Left lung (tissue), 10 donors: Measurements from ENCODE around the gene DDA1. TPM values are rescaled to one million over a fixed set of nuclear protein-coding genes. Genes with fewer than 3 reads are reported as not detected.

ENCODE experiments used
- ATAC-seq: fragments of 200-7000 bp; cut with Tn5 transposase; one replicate; pipeline ENCODE4 v1.9.1; 2020; ENCODE audit warnings: moderate library complexity
- DNase-seq, 4 donors: peaks; one replicate each; pipeline ENCODE4 v3.0.0-alpha.2; 2013 to 2020
- H3K27ac ChIP-seq, 2 donors: fragments of 200-600 bp; sonication (generic) in 1 of 2; one replicate each; pipeline versions ENCODE4 v1.5.0 to v1.8.0; 2020 to 2021
- H3K27me3 ChIP-seq, 2 donors: fragments of 200-600 bp; sonication (generic) in 1 of 2; one replicate each; pipeline versions ENCODE4 v1.5.0 to v1.8.0; 2020 to 2021
- H3K36me3 ChIP-seq, 2 donors: fragments of 200-600 bp; sonication (generic) in 1 of 2; one replicate each; pipeline versions ENCODE4 v1.5.0 to v1.8.0; 2020 to 2021
- H3K4me1 ChIP-seq, 2 donors: fragments of 200-600 bp; one replicate each; pipeline ENCODE4 v1.8.0; 2021
- H3K4me3 ChIP-seq, 2 donors: fragments of 200-600 bp; sonication (generic) in 1 of 2; one replicate each; pipeline versions ENCODE4 v1.5.0 to v1.8.0; 2020 to 2021; ENCODE audit warnings: mild to moderate bottlenecking in 1 of 2
- H3K9me3 ChIP-seq, 2 donors: fragments of 200-600 bp; sonication (generic) in 1 of 2; one replicate each; pipeline versions ENCODE4 v1.5.0 to v1.8.0; 2020 to 2021
- CTCF ChIP-seq, 2 donors: fragments of 200-600 bp; sonication (generic) in 1 of 2; IDR thresholded peaks; one replicate each; pipeline versions ENCODE4 v1.5.0 to v1.8.0; 2021; ENCODE audit warnings: antibody characterized with exemption in 2 of 2
- intact Hi-C, 2 donors: fragments of 100-400 bp; cut with DNase I; formaldehyde crosslinking; loops; one replicate each; pipeline versions ENCODE4 v1.11.2 to v1.14.2; 2022
- polyA plus RNA-seq, 6 donors: library from polyadenylated mRNA; unstranded; fragments of 120-200 nt; gene quantifications; one replicate each; pipeline ENCODE4 v1.2.1, GENCODE V29; 2013; ENCODE audit not compliant: insufficient read length in 6 of 6
- total RNA-seq, 2 donors: library from RNA; stranded (reverse); fragmentation: NEBNext Ultra II Directional; extraction: Animal tissue kit (Norgen Biotek cat#: 25700); gene quantifications; one replicate each; pipeline ENCODE4 v1.2.1, GENCODE V29; 2021
- donor health status: DM: no; HTN: yes; CAD: no.
- donor health status: DM: no; HTN: no; CAD: no.

Gene DDA1
- total and polyA plus RNA-seq, 8 donors = 24.7 to 44.1 (median 33.0) TPM

- H3K27ac ChIP-seq = no peak within 1 kb of the TSS
- ATAC-seq (peak; percentile 42), DNase-seq (peak in 1 of 4 donors; percentile 86)
- peaks cover 0 to 27% of the 10 kb centered on the region in 2 donors for H3K36me3 ChIP-seq
- H3K27me3 ChIP-seq = peaks cover 0 to 25% of the 10 kb centered on the region in 2 donors
- intact Hi-C loops = loop anchor here in 1 of 2 donors (5.0 to 10.0 kb wide), 2 partner anchors 77 to 214 kb away; no protein-coding TSS in a partner anchor
- no peaks in the 10 kb centered on the region for H3K9me3 ChIP-seq
- no peak for TF ChIP-seq CTCF (IDR thresholded peaks at IDR 0.05)
- H3K4me1 ChIP-seq = peaks cover 11 to 24% of the 10 kb centered on the region in 2 donors
- peak within 1 kb of the TSS; percentile 25 to 51 for H3K4me3 ChIP-seq
Observed at GRCh38 chr19:17281391-17282304, 27.7 kb upstream of the DDA1 start, which contains the start of gene ANKLE1. TSS of gene ANKLE1 (plus strand) at chr19:17281901. CDS start at chr19:17281921, 20 bp downstream.

GRCh38 chr19:17282488-17283125 lies 26.8 kb upstream of the DDA1 start:
- no peaks in the 10 kb centered on the region for H3K9me3 ChIP-seq
- intact Hi-C loops = loop anchor here in 1 of 2 donors (5.0 to 10.0 kb wide), 2 partner anchors 78 to 215 kb away; no protein-coding TSS in a partner anchor
- H3K4me1 ChIP-seq = peaks cover 11 to 24% of the 10 kb centered on the region in 2 donors
- peak; percentile 99 for ATAC-seq
- no peak overlapping the region for H3K27ac ChIP-seq
- TF ChIP-seq CTCF (IDR thresholded peaks at IDR 0.05) = peak; percentile 94 to 98
- peaks cover 0 to 17% of the 10 kb centered on the region in 2 donors for H3K36me3 ChIP-seq
- H3K4me3 ChIP-seq = peak overlapping the region; percentile 16 to 51
- DNase-seq = peak; percentile 68 to 97 (median 87)
- H3K27me3 ChIP-seq = peaks cover 0 to 25% of the 10 kb centered on the region in 2 donors

- no peak for DNase-seq
- intact Hi-C loops = loop anchor here in 1 of 2 donors (5.0 to 10.0 kb wide), 2 partner anchors 79 to 216 kb away; no protein-coding TSS in a partner anchor
- Histone ChIP-seq H3K9me3 (no peaks in the 10 kb centered on the region), H3K27ac (no peak overlapping the region), H3K4me1 (peaks cover 11 to 24% of the 10 kb centered on the region in 2 donors), H3K27me3 (peaks cover 0 to 25% of the 10 kb centered on the region in 2 donors), H3K36me3 (peaks cover 0 to 11% of the 10 kb centered on the region in 2 donors), H3K4me3 (no peak overlapping the region)
- no peak for TF ChIP-seq CTCF (IDR thresholded peaks at IDR 0.05)
- ATAC-seq = no peak
Observed at GRCh38 chr19:17283504-17283996, 25.8 kb upstream of the DDA1 start.

GRCh38 chr19:17285415-17286135 lies 23.8 kb upstream of the DDA1 start:
- DNase-seq = no peak
- Histone ChIP-seq H3K27ac (no peak overlapping the region), H3K4me3 (no peak overlapping the region), H3K9me3 (no peaks in the 10 kb centered on the region), H3K27me3 (peaks cover 0 to 24% of the 10 kb centered on the region in 2 donors), H3K4me1 (peaks cover 11 to 24% of the 10 kb centered on the region in 2 donors), H3K36me3 (no peaks in the 10 kb centered on the region)
- intact Hi-C loops = loop anchor here in 1 of 2 donors (10.0 kb wide), 1 partner anchor 81 kb away; no protein-coding TSS in a partner anchor
- no peak for TF ChIP-seq CTCF (IDR thresholded peaks at IDR 0.05)
- no peak for ATAC-seq
